OCI-LY3 (cell line): ENCODE results near the gene NANOS2.

Source experiments
- CTCF ChIP-seq: fragments of 200-600, 300-600 bp; sonication (generic); IDR thresholded peaks from 2 replicates; pipeline ENCODE4 v1.5.1; 2014; ENCODE audit warnings: antibody characterized with exemption, low read length, low read depth
- EZH2phosphoT487 ChIP-seq: fragments of 200-600 bp; shearing (Covaris generic); IDR thresholded peaks from 2 replicates; pipeline ENCODE4 v1.6.1; 2018; ENCODE audit warnings: antibody characterized with exemption, mixed run types, low read depth

- TF ChIP-seq CTCF (no peak), EZH2phosphoT487 (no peak)
Observed at GRCh38 chr19:45881909-45882528, 32.6 kb downstream of the NANOS2 start.
